Measurements from ENCODE around the gene UBA1. TPM values are rescaled to one million over a fixed set of nuclear protein-coding genes. Genes with fewer than 3 reads are reported as not detected.

UBA1 gene
- polyA plus RNA-seq, 10 donors = 115 to 154 (median 132) TPM

DNA sequence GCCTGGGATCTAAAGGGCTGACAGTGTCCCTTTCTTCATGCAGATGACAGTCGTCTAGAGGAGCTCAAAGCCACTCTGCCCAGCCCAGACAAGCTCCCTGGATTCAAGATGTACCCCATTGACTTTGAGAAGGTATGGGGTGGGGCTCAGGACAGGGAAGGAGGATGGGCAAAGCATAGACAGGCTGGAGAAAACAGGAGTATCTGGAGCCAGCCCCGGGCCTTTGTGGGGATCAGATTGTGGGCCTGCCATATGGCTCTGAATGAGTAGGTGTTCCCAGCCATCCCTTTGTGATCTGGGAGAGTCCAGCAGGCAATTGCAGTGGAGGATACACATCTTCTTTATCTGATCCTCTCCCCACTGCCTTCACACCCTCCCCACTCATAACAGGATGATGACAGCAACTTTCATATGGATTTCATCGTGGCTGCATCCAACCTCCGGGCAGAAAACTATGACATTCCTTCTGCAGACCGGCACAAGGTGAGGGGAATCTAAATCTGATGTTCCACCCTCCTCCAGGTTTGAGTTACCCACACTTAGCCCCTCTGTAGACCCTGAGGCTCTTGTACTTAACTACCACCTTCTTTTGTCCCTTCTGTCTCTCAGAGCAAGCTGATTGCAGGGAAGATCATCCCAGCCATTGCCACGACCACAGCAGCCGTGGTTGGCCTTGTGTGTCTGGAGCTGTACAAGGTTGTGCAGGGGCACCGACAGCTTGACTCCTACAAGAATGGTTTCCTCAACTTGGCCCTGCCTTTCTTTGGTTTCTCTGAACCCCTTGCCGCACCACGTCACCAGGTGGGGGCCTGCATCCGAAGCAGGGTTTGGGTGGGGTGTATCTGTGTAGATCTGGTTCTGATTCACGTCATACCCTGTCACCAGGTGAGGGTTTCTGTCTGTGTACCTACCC, 19.0 kb downstream of the UBA1 start:
- no peak for DNase-seq

DNA sequence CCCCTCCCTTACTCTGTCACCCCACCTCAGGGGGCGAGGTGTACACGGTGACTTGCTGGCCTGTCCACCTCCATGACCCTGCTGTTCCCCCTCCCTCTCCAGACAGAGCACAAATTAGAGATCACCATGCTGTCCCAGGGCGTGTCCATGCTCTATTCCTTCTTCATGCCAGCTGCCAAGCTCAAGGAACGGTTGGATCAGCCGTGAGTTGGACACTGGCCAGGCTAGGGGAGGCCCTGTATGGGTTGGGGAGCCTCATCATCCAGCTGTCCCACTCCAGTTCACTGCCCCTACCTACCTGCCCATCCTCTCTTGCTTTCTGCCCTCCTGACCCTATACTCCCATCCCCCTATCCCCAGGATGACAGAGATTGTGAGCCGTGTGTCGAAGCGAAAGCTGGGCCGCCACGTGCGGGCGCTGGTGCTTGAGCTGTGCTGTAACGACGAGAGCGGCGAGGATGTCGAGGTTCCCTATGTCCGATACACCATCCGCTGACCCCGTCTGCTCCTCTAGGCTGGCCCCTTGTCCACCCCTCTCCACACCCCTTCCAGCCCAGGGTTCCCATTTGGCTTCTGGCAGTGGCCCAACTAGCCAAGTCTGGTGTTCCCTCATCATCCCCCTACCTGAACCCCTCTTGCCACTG, 20.9 kb downstream of the UBA1 start:
- peak in 1 of 3 donors; percentile 12 for DNase-seq

DNA sequence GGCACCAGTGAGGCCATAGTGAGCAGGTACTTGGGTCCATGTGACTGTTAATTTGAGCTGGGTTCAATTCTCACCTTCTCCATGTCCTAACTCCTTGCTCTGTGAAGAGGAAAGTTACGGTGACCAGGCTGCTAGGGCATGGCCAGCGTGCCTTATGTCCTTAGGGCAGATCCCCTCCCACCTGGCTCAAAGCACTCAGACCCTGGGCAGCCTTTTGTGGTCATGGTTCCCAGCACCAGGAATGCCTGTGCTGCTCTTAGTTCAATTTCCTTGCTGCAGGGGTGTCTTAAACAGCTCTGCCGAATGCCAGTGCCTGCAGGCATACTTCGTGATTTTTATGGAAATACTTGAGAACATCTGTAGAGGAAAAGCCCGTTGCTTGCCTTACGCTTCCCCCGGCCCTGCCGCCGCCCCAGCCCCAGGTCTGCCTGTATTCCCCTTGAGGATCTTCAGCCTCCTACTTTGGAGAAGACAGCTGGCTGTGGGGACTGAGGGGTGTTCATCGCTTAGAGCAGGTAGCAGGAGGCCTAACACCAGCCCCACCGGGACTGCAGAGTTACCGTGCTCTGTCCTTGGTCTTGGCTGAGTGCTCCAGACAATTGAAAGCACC, 21.8 kb downstream of the UBA1 start:
- DNase-seq = no peak

DNA sequence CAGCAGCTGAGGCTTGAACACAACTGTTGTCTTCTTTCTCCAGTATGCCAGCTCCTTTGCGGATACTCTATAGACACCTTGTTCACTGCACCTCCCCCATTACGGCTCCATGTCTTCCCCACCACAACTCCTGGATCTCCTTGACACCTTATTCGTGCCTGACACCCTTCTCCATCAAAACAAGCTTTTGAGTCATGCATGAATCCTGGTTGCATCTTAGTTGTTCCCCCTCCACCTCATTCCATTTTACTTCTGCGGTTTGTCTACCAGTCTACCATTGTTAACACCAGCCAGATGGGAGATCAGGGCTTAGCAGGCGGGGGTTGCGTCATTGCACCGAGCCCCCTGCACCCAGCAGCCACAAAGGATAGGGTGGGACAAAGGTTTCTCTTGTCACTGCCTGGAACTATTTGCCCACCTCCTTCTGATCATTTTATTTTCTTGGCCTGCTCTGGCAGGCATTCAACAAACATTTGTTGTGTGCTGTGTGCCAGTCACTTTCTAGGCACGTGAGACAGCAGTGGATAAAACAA, 22.8 kb downstream of the UBA1 start:
- DNase-seq = no peak

DNA sequence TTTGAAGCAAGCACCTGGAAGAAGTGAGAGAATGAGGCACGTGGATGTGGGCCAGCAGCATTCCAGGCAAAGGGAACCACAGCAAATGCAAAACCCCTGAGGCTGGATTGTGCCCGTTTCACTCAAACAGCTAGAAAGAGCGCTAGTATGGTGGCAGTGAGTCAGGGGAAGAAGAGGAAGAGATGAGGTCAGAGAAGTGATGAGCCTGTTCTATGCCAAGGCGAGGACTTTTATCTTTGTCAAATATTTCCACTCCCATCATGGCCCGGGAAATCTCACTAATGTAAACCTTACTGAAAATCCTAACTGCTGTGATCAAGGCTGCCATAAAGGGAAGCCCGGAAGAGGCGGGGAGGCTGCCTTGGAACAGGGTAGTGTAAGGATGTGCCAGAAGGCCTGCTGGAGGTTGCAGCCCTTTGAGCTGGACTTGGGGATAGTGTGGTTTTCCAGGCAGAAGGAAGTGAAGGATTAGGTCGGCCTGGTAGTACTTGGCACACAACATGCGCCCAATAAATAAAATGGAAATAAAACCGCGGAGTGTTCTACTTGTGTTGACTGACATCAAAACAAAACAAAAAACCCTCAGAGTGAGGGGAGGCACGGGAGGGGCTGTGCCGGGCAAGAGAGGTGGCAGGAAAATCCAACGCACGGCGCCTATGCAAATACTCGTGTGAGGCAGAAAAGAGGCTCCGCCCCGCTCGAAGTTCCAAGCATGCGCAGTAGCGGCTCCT, 23.7 kb downstream of the UBA1 start:
- peak in 1 of 3 donors; percentile 21 for DNase-seq

DNA sequence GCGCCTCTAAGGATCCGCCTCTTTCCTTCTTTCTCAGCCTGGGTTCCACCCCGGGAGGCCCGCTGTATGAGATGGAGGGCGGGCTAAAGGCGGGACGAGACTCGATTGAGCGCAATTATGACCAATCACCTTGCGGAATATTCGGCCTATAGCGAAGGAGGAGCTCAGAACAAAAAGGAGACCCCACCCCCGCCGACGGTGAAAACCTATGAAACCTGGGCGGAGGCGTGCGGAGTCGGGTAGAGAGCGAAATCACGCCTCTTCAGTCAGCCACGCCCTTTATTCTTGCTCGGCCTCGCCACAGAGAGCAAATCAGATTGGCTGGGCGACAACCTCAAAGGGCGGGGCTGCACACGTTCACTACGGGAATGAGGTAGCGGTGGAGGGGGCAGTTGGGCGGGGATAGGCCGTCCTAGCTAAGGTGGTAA, 24.2 kb downstream of the UBA1 start:
- DNase-seq = peak; percentile 98 to 99 (median 99)

DNA sequence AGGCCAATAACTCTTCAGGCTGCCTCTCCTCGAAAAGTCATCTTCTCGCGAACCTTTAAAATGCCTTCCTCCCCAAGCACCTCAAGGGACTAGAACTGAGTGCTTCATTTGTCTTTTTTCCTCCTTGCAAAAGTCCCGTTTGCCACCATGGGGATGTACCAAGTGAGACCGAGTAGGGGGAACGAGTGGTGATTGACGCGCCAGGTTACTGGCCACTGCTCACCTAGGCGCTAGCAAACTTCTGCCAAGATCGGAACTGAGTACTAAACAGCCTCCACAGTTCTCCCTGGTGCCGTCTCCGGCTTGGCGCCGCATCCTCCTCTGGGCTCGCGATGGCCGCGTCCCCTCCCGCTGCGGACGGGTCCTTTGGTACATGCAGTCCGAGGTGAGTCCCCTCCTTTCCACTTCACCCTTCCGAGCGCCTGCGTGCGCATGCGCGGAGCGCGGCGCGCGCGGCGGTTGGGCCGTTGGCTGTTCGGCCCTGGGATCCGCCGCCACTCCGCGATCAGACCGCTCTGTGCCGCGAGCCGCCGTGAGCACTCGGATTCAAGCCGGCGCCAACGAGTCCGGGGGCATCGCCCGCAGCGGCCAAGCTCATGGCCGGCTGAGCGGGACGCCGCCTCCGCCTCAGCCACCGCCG, 24.8 kb downstream of the UBA1 start, which contains the start of gene CDK16:
Gene CDK16, plus strand, starts transcription at position 402 of the 640 bp plus-strand sequence. CDS start 4,877 bp downstream, outside the sequence.
- DNase-seq = peak; percentile 74 to 96 (median 95)

DNA sequence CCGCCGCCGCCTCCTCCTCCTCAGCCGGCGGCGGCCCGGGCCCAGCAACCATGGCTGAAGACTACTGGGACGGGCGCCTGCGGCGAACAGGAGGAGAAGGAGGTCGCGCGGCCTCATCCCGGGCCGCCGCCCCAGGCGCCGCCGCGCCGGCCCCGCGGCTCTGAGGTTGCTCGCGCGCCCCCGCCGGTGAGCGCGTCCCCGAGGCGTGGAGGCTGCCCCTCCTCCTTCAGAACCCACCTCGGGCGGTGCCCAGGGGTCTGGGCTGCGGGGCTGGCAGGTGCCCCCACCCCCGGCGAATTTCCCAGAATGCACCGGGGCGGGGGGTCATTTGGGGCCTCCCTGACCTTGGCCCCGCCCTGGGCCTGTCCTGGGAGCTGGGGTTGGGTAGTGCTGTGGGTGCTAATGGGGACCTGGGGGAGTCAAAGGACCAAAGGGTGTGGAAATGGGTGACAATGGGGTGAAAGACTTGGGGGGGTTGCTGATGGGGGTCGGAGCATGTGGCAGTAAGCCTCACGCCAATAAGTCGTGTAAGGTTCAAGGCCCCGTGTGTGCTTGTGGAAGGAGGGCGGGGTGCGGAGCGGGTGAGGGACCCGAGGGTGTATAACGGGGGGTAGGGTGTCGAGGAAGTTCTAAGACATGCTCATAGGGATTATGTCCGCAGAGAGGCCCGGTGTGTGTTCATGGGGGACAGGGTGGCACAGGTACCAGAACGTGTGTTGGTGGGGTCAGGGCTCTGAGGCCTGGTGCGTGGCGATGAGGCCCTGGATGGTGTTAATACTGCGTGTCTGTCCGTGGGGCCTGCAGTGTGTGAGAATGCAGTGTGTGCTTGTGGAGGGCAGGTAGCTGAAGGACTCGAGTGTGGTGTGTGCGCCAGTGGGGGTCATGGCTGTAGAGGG, 25.5 kb downstream of the UBA1 start:
- peak in 2 of 3 donors; percentile 46 to 48 for DNase-seq

DNA sequence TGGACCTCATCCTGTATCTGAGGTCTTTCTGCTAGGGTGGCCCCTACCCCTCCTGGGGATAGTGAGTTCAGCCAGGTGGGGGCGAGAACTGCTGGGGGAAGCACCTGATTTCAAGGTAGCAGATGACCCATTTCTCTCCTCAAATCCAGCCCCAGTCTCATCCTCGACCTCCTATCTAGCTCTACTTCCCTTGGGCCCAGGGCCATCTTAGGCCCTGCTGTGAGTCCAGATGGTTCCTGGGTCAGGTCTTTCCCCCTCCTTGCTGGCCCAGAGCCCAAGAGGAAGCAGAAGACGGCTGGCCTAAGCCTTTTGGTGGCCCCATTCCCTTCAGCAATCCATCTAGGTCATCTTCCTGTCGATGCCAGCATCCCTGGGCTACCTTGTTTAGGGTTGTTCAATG, 28.1 kb downstream of the UBA1 start:
- no peak for DNase-seq

DNA sequence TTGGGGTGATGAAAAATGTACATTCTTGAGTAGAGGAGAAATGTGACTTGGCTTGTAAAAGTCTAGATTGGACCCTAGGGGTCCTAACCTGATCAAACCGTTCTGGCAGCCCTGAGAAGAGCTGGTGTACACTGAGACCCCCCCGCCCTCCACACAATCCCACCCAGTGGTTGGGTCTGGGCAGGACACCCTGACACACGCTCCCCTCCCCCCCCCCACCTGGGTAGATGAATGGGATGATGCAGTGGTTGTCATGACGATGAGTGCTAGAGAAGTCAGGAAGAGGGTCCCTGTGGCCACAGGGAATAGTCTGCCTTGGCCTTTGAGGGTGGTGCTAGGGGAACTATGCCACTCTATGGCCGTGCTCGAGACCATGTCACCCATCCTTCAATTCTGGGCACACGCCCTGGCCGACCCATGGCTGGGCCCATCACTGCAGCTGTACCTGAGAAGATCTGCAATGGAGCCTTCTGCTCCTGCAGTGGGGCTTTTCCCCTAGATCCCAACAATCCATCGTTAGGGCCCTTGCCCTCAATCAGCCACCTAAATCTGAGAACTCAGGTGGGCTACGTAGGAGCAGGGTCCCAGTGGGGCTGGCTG, 29.2 kb downstream of the UBA1 start:
- DNase-seq = no peak

DNA sequence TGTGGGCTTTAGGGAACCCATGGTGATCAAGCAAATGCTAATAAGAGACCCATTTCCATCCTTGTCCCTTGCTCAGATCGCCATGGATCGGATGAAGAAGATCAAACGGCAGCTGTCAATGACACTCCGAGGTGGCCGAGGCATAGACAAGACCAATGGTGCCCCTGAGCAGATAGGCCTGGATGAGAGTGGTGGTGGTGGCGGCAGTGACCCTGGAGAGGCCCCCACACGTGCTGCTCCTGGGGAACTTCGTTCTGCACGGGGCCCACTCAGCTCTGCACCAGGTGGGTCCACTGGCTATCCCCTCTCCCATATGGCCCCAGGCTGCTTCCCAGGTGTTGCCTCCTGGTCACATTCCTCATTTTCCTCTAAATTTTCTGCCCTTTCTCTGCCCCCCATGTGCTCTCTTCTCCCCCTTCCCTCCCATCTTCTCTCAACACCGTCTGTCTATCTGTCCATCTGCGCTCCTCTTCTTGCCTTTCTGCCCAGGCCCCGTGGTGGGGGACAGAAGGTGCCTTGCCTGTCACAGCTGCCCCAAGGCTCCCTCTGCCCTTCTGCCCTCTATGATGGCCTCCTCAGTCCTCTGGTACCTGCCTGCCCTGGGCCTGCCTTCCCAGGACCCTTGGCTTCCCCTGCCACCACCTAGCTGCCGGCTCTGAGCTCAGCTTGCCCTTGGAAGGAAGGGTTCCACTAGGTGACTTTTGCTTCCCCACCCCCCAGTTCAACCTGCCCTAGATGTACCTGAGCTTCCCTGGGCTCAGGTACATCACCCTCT, 30.0 kb downstream of the UBA1 start:
- no peak for DNase-seq

DNA sequence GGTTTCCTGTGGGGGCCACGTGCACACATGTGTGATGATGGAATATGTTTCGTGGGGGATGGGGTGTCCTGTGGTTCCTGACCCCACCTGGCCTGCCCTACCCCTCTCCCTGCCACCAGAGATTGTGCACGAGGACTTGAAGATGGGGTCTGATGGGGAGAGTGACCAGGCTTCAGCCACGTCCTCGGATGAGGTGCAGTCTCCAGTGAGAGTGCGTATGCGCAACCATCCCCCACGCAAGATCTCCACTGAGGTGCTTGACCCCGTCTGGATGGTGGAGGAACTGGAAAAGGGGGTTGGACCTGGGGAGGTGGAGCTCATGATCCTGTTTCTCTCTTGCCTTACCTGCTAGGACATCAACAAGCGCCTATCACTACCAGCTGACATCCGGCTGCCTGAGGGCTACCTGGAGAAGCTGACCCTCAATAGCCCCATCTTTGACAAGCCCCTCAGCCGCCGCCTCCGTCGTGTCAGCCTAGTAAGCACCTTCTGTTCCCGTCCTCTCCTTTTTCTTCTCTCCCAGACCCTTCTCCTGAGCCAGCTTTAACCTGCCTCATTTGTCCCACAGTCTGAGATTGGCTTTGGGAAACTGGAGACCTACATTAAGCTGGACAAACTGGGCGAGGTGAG, 30.8 kb downstream of the UBA1 start:
- no peak for DNase-seq

DNA sequence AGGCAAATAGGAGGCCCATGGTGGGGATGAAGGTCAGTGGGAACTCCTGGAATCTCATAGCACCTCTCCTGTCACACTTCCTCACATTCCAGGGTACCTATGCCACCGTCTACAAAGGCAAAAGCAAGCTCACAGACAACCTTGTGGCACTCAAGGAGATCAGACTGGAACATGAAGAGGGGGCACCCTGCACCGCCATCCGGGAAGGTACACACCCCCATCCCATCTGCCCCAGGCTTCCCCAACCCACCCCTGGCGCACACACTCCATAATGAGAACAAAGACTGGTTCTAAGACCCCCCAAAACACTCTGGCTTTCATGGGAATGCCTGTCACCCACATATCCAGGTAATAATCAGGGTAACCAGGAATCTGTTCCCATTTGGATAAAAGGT, 31.3 kb downstream of the UBA1 start:
- no peak for DNase-seq

DNA sequence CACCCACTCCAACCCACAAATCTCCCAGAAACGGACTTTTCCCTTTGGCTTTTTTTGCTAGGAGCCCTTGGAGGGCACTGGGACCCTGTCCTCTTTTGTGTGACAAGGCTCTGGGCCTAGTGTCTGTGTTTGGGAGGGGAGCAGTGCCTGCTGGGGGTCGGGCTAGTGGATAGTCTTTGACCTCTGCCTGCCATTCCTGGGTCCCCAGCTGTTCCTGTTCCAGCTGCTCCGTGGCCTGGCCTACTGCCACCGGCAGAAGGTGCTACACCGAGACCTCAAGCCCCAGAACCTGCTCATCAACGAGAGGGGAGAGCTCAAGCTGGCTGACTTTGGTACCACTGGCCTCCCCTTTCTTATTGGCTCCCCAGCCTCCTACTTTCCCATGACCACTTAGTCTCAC, 32.4 kb downstream of the UBA1 start:
- DNase-seq = no peak

DNA sequence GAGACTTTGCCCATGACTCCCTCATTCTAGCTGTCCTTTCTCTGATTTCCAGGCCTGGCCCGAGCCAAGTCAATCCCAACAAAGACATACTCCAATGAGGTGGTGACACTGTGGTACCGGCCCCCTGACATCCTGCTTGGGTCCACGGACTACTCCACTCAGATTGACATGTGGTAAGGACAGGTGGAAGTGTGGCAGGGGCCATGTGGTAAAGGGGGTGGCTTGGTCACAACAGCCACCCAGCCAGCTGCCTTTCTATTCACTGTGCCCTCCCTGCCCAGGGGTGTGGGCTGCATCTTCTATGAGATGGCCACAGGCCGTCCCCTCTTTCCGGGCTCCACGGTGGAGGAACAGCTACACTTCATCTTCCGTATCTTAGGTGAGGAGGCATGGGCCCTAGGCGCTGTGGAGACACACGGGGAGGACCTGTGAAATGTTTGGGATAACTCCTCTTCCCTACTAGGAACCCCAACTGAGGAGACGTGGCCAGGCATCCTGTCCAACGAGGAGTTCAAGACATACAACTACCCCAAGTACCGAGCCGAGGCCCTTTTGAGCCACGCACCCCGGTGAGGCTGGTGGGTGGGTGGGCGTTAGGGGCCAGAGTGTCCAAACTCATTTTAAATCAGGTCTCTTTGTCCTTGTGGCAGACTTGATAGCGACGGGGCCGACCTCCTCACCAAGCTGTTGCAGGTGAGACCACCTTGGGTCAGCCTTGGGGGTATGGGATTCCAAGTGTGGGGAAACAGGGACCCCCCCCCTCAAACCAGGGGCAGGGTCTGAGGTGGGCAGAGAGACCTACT, 33.1 kb downstream of the UBA1 start:
- no peak for DNase-seq

DNA sequence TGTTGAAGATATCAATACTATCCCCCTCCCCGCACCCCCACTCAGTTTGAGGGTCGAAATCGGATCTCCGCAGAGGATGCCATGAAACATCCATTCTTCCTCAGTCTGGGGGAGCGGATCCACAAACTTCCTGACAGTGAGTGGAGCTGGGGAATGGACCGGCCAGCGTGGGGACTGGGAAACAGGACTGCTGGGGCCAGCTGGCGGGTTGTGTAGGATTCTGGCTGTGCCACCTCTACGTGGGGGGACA, 33.6 kb downstream of the UBA1 start:
- DNase-seq = no peak

DNA sequence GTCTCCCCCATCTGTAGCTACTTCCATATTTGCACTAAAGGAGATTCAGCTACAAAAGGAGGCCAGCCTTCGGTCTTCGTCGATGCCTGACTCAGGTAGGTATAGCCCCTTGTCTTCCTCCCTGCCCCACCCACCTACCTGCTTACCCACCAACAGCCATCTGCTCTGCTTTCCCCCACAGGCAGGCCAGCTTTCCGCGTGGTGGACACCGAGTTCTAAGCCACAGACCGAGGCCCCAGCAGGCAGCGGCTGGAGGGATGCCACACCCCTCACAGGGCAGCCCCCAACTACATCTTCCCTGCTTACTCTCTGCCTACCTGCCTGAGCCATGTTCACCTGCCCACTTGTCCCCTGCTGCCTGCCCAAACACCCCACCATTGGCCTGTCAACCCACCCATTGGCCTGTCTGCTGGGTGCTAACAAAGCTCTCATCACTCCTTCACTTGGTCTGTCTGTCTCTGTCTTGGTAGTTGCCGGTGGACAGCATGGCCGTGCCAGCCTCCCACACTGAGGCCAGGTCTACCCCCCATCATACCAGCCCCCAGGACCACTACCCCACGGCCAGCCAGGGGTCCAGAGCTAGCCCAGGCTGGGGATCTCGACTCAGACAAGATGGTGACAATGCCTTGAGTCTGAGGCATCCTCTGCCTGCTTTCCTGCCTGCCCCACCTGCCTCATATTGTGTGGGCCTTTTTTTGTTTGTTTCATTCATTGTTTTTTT, 35.1 kb downstream of the UBA1 start:
- no peak for DNase-seq

Data from muscle of back (tissue), 11 donors.